ENCODE results near the gene PHETA2. TPM values are rescaled to one million over a fixed set of nuclear protein-coding genes. Genes with fewer than 3 reads are reported as not detected.
"Not testable (repeated sequence)": the region's sequence is repeated elsewhere in the genome, so short reads cannot be mapped to it uniquely, and the experiment has no call there.

PHETA2 gene
- total RNA-seq, 1 experiment from 2014 or later, result 19.7 TPM

GRCh38 chr22:42127606-42128005 lies 53.6 kb downstream of the PHETA2 start:
- ChIA-PET POLR2A (no interaction called here), CTCF (no interaction called here)
- no peaks in the 10 kb centered on the region for H3K4me1 ChIP-seq
- H3K4me1 Mint-ChIP-seq (ENCODE audit: low read depth, unreplicated experiment), result no peaks in the 10 kb centered on the region
- intact Hi-C loops (cut with micrococcal nuclease; ENCODE audit: unreplicated experiment), result no loop called here
- no peaks in the 10 kb centered on the region for H3K27me3 Mint-ChIP-seq (ENCODE audit: insufficient read depth, unreplicated experiment)
- no peak overlapping the region for H3K4me3 ChIP-seq (ENCODE audit: low read depth, low read length)
- no peaks in the 10 kb centered on the region for H3K9me3 Mint-ChIP-seq (ENCODE audit: unreplicated experiment)
- no peaks in the 10 kb centered on the region for H3K36me3 ChIP-seq (ENCODE audit: control insufficient read depth, insufficient read depth, low read length)
- TF ChIP-seq CTCF (IDR thresholded peaks at IDR 0.05; ENCODE audit: insufficient read depth in 1 of 2, low read depth in 1 of 2, low read length in 1 of 2, severe bottlenecking in 1 of 2, unreplicated experiment in 1 of 2), result no peak
- H3K4me3 Mint-ChIP-seq (ENCODE audit: unreplicated experiment), result no peak overlapping the region
- no peak for DNase-seq
- no peaks in the 10 kb centered on the region for H3K9me3 ChIP-seq
- peaks cover 22% of the 10 kb centered on the region for H3K36me3 Mint-ChIP-seq (ENCODE audit: insufficient read depth, unreplicated experiment)
- H3K27ac Mint-ChIP-seq (ENCODE audit: unreplicated experiment), result no peak overlapping the region
- BruUV-seq (replicated peaks), result no TSS peak
- no peaks in the 10 kb centered on the region for H3K27me3 ChIP-seq (replicated peaks; ENCODE audit: control insufficient read depth, insufficient read depth, low read length)

GRCh38 chr22:42128007-42128406 lies 54.0 kb downstream of the PHETA2 start:
- BruUV-seq (replicated peaks); H3K4me3 Mint-ChIP-seq (ENCODE audit: unreplicated experiment): not testable (repeated sequence)

More at GRCh38 chr22:42128007-42128406, 54.0 kb downstream of the PHETA2 start:
- H3K36me3 Mint-ChIP-seq (ENCODE audit: insufficient read depth, unreplicated experiment), result peaks cover 22% of the 10 kb centered on the region
- H3K27ac Mint-ChIP-seq (ENCODE audit: unreplicated experiment); H3K9me3 ChIP-seq; H3K4me1 ChIP-seq; DNase-seq; H3K27me3 Mint-ChIP-seq (ENCODE audit: insufficient read depth, unreplicated experiment); intact Hi-C loops (cut with micrococcal nuclease; ENCODE audit: unreplicated experiment); H3K4me3 ChIP-seq (ENCODE audit: low read depth, low read length); H3K9me3 Mint-ChIP-seq (ENCODE audit: unreplicated experiment); H3K4me1 Mint-ChIP-seq (ENCODE audit: low read depth, unreplicated experiment); H3K36me3 ChIP-seq (ENCODE audit: control insufficient read depth, insufficient read depth, low read length); POLR2A ChIA-PET; H3K27me3 ChIP-seq (replicated peaks; ENCODE audit: control insufficient read depth, insufficient read depth, low read length); CTCF ChIA-PET: not testable (repeated sequence)

Other genes starting within 250 kb of the PHETA2 start
- 134 and 150 TPM in 2 replicates for gene SREBF2, start 241.1 kb upstream of the PHETA2 start, total RNA-seq (2022)
- 1.4 and 2.2 TPM in 2 replicates for gene SHISA8, start 159.2 kb upstream of the PHETA2 start, total RNA-seq (2022)
- 2.2 and 2.4 TPM in 2 replicates for gene TNFRSF13C, start 147.4 kb upstream of the PHETA2 start, total RNA-seq (2022)
- gene CENPM, start 127.1 kb upstream of the PHETA2 start, total RNA-seq (2022), result 44.1 and 46.4 TPM in 2 replicates
- gene SEPTIN3, start 104.8 kb upstream of the PHETA2 start, total RNA-seq (2022), result 2.2 TPM in 2 replicates
- gene WBP2NL, start 75.5 kb upstream of the PHETA2 start, total RNA-seq (2022), result 1.00 and 1.0 TPM in 2 replicates
- gene NAGA, start 3.4 kb upstream of the PHETA2 start, total RNA-seq (2022), result 27.8 and 28.3 TPM in 2 replicates
- gene SMDT1, start 5.5 kb downstream of the PHETA2 start, total RNA-seq (2022), result 65.7 and 68.6 TPM in 2 replicates
- gene NDUFA6, start 16.5 kb downstream of the PHETA2 start, total RNA-seq (2022), result 119 and 124 TPM in 2 replicates
- gene CYP2D6, start 56.6 kb downstream of the PHETA2 start, total RNA-seq (2022), result 1.7 TPM in 2 replicates
- gene TCF20, start 196.4 kb downstream of the PHETA2 start, total RNA-seq (2022), result 81.7 and 82.7 TPM in 2 replicates